ENCODE data around the gene SIN3A. TPM values are rescaled to one million over a fixed set of nuclear protein-coding genes. Genes with fewer than 3 reads are reported as not detected.

The SIN3A gene
- total and polyA plus RNA-seq, 2 of the 4 experiments (the other 2 are of a cell fraction) = 21.2 to 31.5 TPM

GRCh38 chr15:75450307-75451201, 936 bp downstream of the SIN3A start (continued):
- TF ChIP-seq CTCF (conservative IDR thresholded peaks at IDR 0.05; ENCODE audit: low read depth, low read length) = no peak

All from IMR-90 (cell line).